GM19397 (cell line): ENCODE measurements around the gene RAI1.
"Not testable (repeated sequence)": the region's sequence is repeated elsewhere in the genome, so short reads cannot be mapped to it uniquely, and the experiment has no call there.

Source experiments
- ATAC-seq: cut with Tn5 transposase; IDR thresholded peaks from one replicate; pipeline ENCODE4 v1.9.1; 2021; ENCODE audit warnings: mild to moderate bottlenecking, moderate library complexity; ENCODE audit not compliant: unreplicated experiment

Gene RAI1

DNA sequence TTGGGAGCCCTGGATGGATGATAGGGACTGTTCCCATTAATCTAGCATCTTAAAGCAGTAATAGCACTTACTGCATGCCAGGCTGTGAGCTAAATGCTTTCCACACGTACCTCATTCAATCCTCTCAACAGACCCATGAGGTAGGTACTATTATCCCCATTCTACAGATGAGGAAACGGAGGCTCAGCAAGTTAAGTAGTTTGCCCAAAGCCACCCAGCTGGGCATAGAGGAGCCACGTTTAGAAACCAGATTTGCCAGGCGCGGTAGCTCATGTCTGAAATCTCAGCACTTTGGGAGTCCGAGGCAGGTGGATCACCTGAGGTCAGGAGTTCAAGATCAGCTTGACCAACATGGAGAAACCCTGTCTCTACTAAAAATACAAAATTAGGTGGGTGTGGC lies 2.0 kb upstream of the RAI1 start:
- no peak for ATAC-seq

- ATAC-seq: no peak
These were observed 1.5 kb upstream of the RAI1 start for GRCh38 chr17:17679748-17680147.

DNA sequence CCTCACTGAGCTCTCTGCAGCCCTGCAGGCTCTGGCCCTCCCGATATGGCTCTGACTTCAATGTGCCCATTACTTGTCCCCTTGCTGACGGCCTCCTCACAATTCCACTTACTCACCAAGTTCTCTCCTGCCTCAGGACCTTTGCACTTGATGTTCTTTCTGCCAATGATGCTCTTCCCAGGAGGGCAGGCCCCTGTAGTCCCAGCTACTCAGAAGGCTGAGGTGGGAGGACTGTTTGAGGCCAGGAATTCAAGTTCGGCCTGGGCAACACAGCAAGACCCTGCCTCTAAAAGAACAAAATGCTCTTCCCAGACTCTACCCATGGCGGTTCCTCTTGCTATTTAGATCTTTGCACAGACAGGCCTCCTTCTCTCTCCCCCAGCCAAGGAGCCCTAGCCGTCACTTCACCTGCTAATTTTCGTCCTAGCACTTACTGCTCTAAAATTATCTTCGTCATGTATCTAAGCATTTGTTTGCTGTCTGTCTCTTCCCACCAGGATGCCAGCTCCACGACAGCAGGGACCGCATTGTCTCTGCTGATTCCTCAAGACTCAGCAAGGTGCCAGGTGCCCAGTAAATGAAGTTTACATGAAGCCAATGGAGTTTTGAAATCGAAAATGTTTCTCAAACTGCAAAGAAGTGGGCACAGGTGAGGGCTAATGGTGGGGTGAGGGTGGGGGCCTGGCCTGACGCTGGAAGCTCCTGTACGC lies 626 bp upstream of the RAI1 start:
- no peak for ATAC-seq

- peak; percentile 30 for ATAC-seq
These were observed 560 bp downstream of the RAI1 start for GRCh38 chr17:17681744-17682292.

- ATAC-seq: peak; percentile 43
These were observed 1.1 kb downstream of the RAI1 start for GRCh38 chr17:17682293-17682736.

GRCh38 chr17:17682737-17683680 lies 1.8 kb downstream of the RAI1 start:
- ATAC-seq: peak; percentile 14

DNA sequence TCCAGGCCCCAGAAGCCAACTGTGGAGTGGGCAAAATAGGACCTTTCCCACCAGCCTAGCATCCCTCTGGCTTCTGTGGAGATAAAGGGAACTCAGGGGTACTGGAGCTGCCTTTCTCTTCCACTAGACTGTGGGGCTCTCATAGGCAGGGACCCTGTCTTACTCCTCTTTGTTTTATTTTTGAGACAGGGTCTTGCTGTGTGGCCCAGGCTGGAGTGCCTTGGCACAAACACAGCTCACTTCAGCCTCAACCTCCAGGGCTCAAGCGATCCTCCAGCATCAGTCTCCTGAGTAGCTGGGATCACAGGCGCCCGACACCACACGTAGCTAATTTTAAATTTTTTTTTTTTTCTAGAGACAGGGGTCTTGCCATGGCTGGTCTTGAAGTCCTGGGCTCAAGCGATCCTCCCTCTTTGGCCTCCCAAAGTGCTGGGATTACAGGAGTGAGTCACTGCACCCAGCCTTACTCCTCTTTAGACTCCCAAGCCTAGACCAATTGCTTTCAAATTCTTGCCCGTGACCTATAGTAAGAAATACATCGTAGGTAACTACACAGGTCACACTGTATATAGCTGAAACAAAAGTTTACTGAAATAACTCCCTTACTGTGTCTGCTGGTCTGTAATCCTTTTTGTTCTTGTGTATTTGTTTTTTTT lies 2.6 kb downstream of the RAI1 start:
- no peak for ATAC-seq

DNA sequence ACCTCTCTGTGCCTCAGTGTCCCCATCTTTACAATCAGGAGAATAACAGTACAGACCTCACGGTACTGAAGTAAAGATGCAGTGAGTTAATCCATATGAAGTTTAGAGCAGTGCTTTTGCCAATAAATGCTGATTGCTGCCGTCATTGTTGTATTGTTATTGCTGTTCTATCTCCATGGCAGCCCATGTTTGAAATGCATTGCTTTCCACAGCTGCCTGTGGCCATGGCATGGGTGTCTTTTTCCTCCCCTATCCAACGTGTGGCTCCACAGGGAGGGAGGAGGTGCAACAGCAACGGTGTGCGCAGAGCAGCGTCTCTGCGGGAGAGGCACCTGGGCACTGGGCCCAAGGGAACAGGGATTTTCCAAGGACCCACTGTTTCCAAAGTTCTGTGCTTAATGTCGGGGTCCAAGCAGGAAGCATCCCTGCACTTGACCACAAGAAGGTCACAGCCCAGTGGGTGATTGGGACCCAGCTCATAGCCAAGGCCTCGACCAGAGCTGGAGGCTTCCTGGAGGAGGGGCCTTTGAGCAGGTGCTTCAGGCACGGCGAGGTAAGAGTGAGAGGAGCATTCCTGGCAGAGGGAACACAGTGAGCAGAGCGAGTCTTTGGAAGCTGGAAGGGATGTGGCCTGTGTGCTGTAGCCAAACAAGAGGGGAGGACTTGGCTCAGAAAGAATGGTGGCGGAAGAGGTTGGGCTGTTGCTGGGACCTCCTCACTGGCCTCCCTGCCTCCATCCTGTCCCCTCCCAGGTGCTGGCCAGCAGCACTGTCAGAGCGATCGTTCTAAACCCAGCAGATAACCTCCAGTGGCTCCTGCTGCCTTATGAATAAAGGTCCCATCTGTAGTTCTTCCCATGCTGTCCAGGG lies 3.9 kb downstream of the RAI1 start:
- no peak for ATAC-seq

- ATAC-seq: no peak
These were observed 4.6 kb downstream of the RAI1 start for GRCh38 chr17:17685775-17686291.

DNA sequence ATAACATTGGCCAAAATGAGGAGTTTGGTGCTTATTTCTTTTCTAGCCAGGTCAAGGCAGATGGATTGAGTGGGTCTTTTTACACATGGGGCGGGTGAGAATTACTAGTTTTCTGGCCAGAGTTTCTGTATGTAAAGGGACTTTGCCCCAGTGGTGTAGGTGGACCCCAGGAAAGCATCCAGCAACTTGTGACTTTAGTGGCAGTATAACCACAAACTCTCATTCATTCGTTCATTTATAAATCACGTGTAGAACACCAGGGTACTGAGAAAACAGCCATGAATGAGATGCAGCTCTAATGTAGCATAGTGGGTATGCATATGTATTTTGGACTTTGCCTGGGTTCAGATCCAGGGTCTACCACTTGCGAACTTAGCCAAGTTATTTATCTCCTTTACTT lies 8.1 kb downstream of the RAI1 start:
- no peak for ATAC-seq

GRCh38 chr17:17690233-17690632 lies 9.0 kb downstream of the RAI1 start:
- ATAC-seq: not testable (repeated sequence)

DNA sequence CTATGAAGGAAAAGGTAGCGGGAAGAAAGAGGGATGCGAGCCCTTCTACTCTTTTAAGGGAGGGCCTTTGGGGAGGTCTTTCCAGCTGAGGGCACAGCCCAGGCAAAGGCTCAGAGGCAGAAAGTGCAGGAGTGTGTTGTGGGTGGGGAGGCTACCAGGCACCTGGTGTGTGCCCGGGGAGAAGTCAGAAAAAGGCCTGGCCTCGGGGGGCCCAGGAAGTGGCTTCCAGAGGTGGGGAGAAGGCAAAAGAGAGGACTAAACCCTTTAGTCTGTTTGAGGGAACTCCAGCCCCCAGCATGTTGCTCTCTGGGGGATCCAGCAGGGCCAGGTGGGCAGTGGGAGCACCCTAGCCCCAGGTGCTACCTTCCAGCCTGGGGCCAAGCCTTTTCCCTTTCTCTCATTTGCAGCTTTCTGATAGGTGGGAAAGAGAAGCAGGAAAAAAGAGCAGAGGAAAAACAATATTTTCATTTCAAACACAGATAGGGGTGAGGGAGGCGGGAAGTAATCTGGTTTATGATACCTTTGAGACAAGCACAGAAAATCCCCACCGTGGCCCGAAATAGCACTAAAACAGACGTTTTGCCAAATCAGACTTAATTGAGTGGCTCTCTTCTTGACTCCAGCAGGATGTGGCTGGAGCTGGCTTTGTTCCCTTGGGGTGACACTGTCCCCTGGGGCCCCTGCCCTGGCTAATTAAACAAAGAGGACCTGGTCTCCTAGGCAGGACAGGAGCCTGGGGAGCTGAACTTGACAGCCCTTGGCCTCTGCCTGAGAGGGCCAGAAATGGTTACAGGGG lies 10.4 kb downstream of the RAI1 start:
- no peak for ATAC-seq

DNA sequence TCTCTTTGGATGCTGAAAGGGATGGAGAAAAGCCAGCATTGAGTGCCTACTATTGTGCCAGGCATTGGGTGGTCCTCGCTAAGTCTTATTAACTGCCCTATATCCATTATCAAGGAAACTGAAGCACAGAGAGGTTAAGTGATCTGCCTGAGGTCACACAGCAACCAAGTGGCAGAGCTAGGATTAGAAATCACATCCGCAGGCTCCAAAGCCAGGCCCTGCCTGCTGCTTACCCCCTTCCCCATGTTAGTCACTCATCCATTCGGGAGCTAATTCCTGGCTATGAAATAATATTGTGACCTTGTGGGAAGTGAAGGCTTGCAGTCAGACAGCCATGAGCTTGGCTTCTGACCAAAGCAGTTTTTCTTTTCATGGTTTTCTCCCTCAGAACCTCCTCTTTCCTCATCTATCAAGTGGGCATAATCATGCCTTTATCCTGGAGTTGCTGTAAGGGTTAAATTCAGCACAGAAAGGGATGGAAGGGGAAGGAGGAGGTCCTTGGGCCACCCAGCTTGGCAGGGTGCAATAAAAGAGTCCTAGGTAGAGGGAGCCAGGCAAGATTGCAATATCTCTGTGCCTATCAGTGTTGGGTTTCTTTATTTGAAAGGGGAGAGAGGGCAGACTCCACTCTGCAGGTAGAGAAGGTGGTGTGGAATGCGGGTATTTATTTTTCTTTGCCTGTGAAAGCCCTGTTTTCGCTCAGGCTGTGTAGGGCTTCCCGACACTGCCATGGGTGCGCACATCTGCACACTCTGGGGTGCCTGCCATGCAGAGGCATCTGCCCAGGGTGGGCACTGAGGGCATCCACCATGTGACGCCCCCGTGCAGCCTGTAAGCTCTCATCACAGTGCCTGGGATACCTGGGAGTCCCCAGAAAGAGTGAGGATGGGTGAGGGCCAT lies 11.3 kb downstream of the RAI1 start:
- ATAC-seq: no peak

DNA sequence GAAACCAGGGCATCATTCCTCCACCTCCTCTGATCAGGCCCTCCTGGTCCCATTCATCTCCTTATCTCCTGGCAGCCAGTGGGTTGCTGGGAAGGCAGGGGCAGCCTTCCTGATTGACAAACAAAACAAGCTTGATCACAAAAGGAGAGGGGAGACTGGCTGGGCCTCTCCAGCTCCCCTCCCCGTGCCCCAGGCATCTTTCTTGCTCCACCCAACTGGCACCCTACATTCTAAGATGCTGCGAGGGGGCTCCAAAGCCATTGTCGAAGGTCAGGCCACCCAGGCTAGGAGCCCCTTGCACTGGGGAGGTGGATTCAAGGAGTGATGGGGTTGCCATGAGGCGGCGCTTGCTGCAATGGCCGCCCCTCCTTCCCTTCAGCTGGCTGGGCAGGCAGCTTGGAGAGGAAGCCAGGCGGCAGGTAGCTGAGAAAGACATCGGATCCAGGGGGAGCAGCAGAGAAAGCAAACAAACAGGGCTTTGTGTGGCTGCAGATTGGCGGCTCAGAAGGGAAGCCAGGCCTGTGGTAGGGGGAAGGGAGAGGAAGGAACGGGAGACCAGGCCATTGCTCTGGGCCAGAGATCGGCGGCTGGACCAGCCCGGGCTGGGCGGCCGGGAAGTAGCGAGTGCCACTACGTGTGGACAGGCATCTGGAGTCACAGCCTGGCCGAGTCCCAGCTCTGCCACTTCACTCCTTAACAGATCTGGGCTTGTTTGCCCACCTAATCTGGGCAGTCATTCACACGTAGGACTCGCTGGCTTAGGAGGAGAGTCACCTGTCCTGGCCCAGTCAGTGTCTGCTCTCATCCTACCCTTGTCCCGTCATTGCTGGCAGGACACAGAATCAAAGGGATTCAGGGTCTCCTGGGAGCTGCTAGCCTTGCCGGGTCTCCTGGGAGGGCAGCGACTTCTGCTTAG lies 12.3 kb downstream of the RAI1 start:
- no peak for ATAC-seq

GRCh38 chr17:17694169-17695081 lies 13.2 kb downstream of the RAI1 start:
- ATAC-seq: peak; percentile 55

- no peak for ATAC-seq
These were observed 14.8 kb downstream of the RAI1 start for GRCh38 chr17:17696085-17696484.
